Activated B cell treated with CpG ODN at 0.5 μM for 24 hours (primary cell): ENCODE measurements around the gene ADAMTSL1. TPM values are rescaled to one million over a fixed set of nuclear protein-coding genes. Genes with fewer than 3 reads are reported as not detected.

Experiments used
- ATAC-seq: fragments of 200-7000 bp; cut with Tn5 transposase; one replicate; pipeline ENCODE4 v1.10.0; 2021; ENCODE audit warnings: low read depth, mild to moderate bottlenecking, moderate library complexity
- CTCF ChIA-PET: fragments of 350-600 bp; sonication (Branson Sonifier 250); formaldehyde crosslinking; loops from one replicate; lab custom pipeline; 2021; ENCODE audit warnings: antibody characterized with exemption; lab: Charles Lee
- POLR2A ChIA-PET: fragments of 350-600 bp; sonication (Branson Sonifier 250); formaldehyde crosslinking; loops from one replicate; lab custom pipeline; 2021; ENCODE audit warnings: antibody characterized with exemption; lab: Charles Lee
- DNase-seq: peaks from one replicate; pipeline ENCODE4 v3.0.0; 2022
- H3K27ac Mint-ChIP-seq: one replicate; pipeline ENCODE4 v1.8.0; 2020; ENCODE audit warnings: mixed read lengths
- H3K27me3 Mint-ChIP-seq: one replicate; pipeline ENCODE4 v1.8.0; 2021; ENCODE audit warnings: mixed read lengths
- H3K36me3 Mint-ChIP-seq: one replicate; pipeline ENCODE4 v1.8.0; 2021; ENCODE audit warnings: low read depth, mixed read lengths
- H3K4me1 Mint-ChIP-seq: one replicate; pipeline ENCODE4 v1.8.0; 2021; ENCODE audit warnings: mixed read lengths
- H3K4me3 Mint-ChIP-seq: one replicate; pipeline ENCODE4 v1.8.0; 2020; ENCODE audit warnings: mild to moderate bottlenecking, mixed read lengths
- H3K9me3 Mint-ChIP-seq: one replicate; pipeline ENCODE4 v1.8.0; 2020; ENCODE audit warnings: mixed read lengths
- CTCF ChIP-seq: fragments of 200-600 bp; IDR thresholded peaks from one replicate; pipeline ENCODE4 v1.8.0; 2022; ENCODE audit warnings: antibody characterized with exemption, mild to moderate bottlenecking
- intact Hi-C: fragments of 100-400 bp; cut with micrococcal nuclease; formaldehyde crosslinking; loops from one replicate; pipeline ENCODE4 v1.15.1; 2024
- total RNA-seq: library from RNA; stranded (reverse); gene quantifications from 2 replicates; pipeline ENCODE4 v1.2.3, GENCODE V29; 2022

ADAMTSL1 gene
- total RNA-seq, 1 donor from 2014 or later = not detected

GRCh38 chr9:18935541-18935940 is 461.6 kb downstream of the ADAMTSL1 start:
- DNase-seq = no peak
- no peak for ATAC-seq

GRCh38 chr9:18936094-18936871 is 462.3 kb downstream of the ADAMTSL1 start:
- H3K9me3 Mint-ChIP-seq = peaks cover 5% of the 10 kb centered on the region
- intact Hi-C loops = no loop called here
- TF ChIP-seq CTCF = no peak
- no peak overlapping the region for H3K27ac Mint-ChIP-seq
- no peak for ATAC-seq
- ChIA-PET POLR2A (no interaction called here), CTCF (no interaction called here)
- H3K27me3 Mint-ChIP-seq = peaks cover 5% of the 10 kb centered on the region
- no peaks in the 10 kb centered on the region for H3K4me1 Mint-ChIP-seq
- H3K36me3 Mint-ChIP-seq = no peaks in the 10 kb centered on the region
- no peak for DNase-seq
- no peak overlapping the region for H3K4me3 Mint-ChIP-seq

More at GRCh38 chr9:18935541-18935940, 461.6 kb downstream of the ADAMTSL1 start:
- no peak overlapping the region for H3K4me3 Mint-ChIP-seq
- no peak overlapping the region for H3K27ac Mint-ChIP-seq
- H3K9me3 Mint-ChIP-seq = peaks cover 5% of the 10 kb centered on the region
- no peak for TF ChIP-seq CTCF
- intact Hi-C loops = no loop called here
- ChIA-PET POLR2A (no interaction called here), CTCF (no interaction called here)
- no peaks in the 10 kb centered on the region for H3K4me1 Mint-ChIP-seq
- peaks cover 5% of the 10 kb centered on the region for H3K27me3 Mint-ChIP-seq
- H3K36me3 Mint-ChIP-seq = no peaks in the 10 kb centered on the region

- no peak for TF ChIP-seq CTCF
- Mint-ChIP-seq H3K36me3 (no peaks in the 10 kb centered on the region), H3K4me3 (no peak overlapping the region), H3K4me1 (no peaks in the 10 kb centered on the region), H3K9me3 (no peaks in the 10 kb centered on the region), H3K27me3 (peaks cover 6% of the 10 kb centered on the region), H3K27ac (no peak overlapping the region)
- ATAC-seq = no peak
- ChIA-PET CTCF (no interaction called here), POLR2A (no interaction called here)
- no peak for DNase-seq
- intact Hi-C loops = no loop called here
Observed at GRCh38 chr9:18939943-18940342, 466.0 kb downstream of the ADAMTSL1 start.

DNA sequence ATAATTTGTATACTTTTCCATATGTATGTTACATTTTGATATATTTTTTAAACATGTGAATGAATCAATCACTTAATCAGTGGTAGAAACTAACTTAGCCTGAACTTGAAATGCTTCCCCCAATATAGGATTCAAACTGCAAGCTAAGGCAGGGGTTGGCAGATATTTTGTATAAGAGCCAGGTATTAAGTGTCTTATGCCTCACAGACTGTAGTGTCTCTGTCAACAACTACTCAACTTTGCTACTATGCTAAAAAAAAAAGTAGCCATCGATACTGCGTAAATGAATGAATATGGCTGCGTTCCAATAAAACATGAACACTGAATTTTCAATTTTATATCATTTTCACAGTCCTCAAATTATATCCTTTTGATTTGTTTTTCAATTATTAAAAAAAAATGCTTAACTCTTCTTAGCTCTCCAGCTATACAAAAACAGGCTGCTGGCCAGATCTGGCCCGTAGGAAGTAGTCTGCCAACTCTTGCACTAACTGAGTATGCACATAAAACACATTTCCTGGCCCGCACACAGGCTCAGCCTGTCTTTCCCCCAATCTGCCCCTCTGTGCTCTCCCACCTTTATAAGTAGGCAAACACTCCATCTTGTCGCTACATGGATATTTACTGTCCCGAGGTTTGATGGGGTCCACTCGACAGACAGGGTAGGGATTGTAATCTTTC is 467.2 kb downstream of the ADAMTSL1 start:
- no peaks in the 10 kb centered on the region for H3K4me1 Mint-ChIP-seq
- CTCF ChIA-PET = no interaction called here
- TF ChIP-seq CTCF = no peak

GRCh38 chr9:18942801-18943200 is 468.8 kb downstream of the ADAMTSL1 start:
- no peaks in the 10 kb centered on the region for H3K9me3 Mint-ChIP-seq
- CTCF ChIA-PET = no interaction called here
- H3K27ac Mint-ChIP-seq = no peak overlapping the region
- TF ChIP-seq CTCF = no peak
- peaks cover 7% of the 10 kb centered on the region for H3K27me3 Mint-ChIP-seq
- DNase-seq = no peak
- no peak for ATAC-seq
- H3K4me3 Mint-ChIP-seq = no peak overlapping the region
- no peaks in the 10 kb centered on the region for H3K36me3 Mint-ChIP-seq
- H3K4me1 Mint-ChIP-seq = no peaks in the 10 kb centered on the region
- POLR2A ChIA-PET = no interaction called here
- intact Hi-C loops = no loop called here

More for the DNA sequence above, 467.2 kb downstream of the ADAMTSL1 start:
- POLR2A ChIA-PET = no interaction called here
- Mint-ChIP-seq H3K27ac (no peak overlapping the region), H3K36me3 (no peaks in the 10 kb centered on the region), H3K9me3 (no peaks in the 10 kb centered on the region), H3K27me3 (peaks cover 7% of the 10 kb centered on the region), H3K4me3 (no peak overlapping the region)
- ATAC-seq (no peak), DNase-seq (no peak)
- intact Hi-C loops = no loop called here
